ENCODE data around the gene TANGO6.

Gene TANGO6

GRCh38 chr16:69112285-69113129 lies 269.2 kb downstream of the TANGO6 start:
- DNase-seq (ENCODE audit: low read depth) = peak; percentile 52
- no peak overlapping the region for H3K4me3 ChIP-seq (ENCODE audit: low read length)
- TF ChIP-seq CTCF (IDR thresholded peaks at IDR 0.05; ENCODE audit: insufficient read depth, low read depth, low read length, missing control alignments) = peak; percentile 77

GRCh38 chr16:69113216-69113615 lies 269.9 kb downstream of the TANGO6 start:
- no peak overlapping the region for H3K4me3 ChIP-seq (ENCODE audit: low read length)
- no peak for DNase-seq (ENCODE audit: low read depth)
- TF ChIP-seq CTCF (IDR thresholded peaks at IDR 0.05; ENCODE audit: insufficient read depth, low read depth, low read length, missing control alignments) = no peak

GRCh38 chr16:69114346-69114975 lies 271.1 kb downstream of the TANGO6 start:
- no peak for TF ChIP-seq CTCF (IDR thresholded peaks at IDR 0.05; ENCODE audit: insufficient read depth, low read depth, low read length, missing control alignments)
- no peak overlapping the region for H3K4me3 ChIP-seq (ENCODE audit: low read length)
- DNase-seq (ENCODE audit: low read depth) = no peak

- TF ChIP-seq CTCF (IDR thresholded peaks at IDR 0.05; ENCODE audit: insufficient read depth, low read depth, low read length, missing control alignments) = no peak
- no peak for DNase-seq (ENCODE audit: low read depth)
- H3K4me3 ChIP-seq (ENCODE audit: low read length) = no peak overlapping the region
These were observed 271.6 kb downstream of the TANGO6 start for GRCh38 chr16:69114976-69115355.

- H3K4me3 ChIP-seq (ENCODE audit: low read length) = no peak overlapping the region
- no peak for TF ChIP-seq CTCF (IDR thresholded peaks at IDR 0.05; ENCODE audit: insufficient read depth, low read depth, low read length, missing control alignments)
- no peak for DNase-seq (ENCODE audit: low read depth)
These were observed 272.0 kb downstream of the TANGO6 start for GRCh38 chr16:69115361-69115760.

GRCh38 chr16:69115837-69116236 lies 272.5 kb downstream of the TANGO6 start:
- no peak overlapping the region for H3K4me3 ChIP-seq (ENCODE audit: low read length)
- DNase-seq (ENCODE audit: low read depth) = no peak
- TF ChIP-seq CTCF (IDR thresholded peaks at IDR 0.05; ENCODE audit: insufficient read depth, low read depth, low read length, missing control alignments) = no peak

Data from epithelial cell of esophagus (primary cell).